NCI-H146 treated with DMSO at 0.1 percent for 48 hours (cell line): ENCODE data around the gene IL32.
"Not testable (repeated sequence)": the region's sequence is repeated elsewhere in the genome, so short reads cannot be mapped to it uniquely, and the experiment has no call there.

Experiments
- DNase-seq: peaks from one replicate; lab custom pipeline; 2025; ENCODE audit not compliant: unreplicated experiment; lab: John Stamatoyannopoulos, UW

IL32 gene

DNA sequence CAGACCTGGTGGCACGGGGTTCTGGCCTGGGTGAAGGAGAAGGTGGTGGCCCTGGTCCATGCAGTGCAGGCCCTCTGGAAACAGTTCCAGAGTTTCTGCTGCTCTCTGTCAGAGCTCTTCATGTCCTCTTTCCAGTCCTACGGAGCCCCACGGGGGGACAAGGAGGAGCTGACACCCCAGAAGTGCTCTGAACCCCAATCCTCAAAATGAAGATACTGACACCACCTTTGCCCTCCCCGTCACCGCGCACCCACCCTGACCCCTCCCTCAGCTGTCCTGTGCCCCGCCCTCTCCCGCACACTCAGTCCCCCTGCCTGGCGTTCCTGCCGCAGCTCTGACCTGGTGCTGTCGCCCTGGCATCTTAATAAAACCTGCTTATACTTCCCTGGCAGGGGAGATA, 3.7 kb downstream of the IL32 start:
- DNase-seq = not testable (repeated sequence)

GRCh38 chr16:3070608-3071111, 5.2 kb downstream of the IL32 start:
- DNase-seq = no peak

DNA sequence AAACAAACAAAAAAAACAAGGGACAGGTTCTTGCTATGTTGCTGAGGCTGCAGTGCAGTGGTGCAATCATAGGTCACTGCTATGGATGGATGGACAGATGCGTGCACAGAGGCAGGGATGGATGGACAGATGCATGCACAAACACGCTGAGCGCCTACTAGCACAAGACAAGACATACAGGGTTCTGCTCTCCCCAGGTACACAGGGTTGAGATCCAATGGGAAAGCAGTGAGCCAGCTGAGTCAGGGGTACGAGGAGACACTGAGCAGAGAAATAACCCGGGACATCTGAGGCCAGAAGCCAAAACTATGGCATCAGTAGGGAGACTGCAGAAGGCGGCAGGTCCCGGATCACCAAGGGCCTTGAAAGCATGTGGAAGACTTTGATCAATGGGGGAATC, 6.2 kb downstream of the IL32 start:
- no peak for DNase-seq

GRCh38 chr16:3072148-3072547, 6.7 kb downstream of the IL32 start:
- not testable (repeated sequence) for DNase-seq

DNA sequence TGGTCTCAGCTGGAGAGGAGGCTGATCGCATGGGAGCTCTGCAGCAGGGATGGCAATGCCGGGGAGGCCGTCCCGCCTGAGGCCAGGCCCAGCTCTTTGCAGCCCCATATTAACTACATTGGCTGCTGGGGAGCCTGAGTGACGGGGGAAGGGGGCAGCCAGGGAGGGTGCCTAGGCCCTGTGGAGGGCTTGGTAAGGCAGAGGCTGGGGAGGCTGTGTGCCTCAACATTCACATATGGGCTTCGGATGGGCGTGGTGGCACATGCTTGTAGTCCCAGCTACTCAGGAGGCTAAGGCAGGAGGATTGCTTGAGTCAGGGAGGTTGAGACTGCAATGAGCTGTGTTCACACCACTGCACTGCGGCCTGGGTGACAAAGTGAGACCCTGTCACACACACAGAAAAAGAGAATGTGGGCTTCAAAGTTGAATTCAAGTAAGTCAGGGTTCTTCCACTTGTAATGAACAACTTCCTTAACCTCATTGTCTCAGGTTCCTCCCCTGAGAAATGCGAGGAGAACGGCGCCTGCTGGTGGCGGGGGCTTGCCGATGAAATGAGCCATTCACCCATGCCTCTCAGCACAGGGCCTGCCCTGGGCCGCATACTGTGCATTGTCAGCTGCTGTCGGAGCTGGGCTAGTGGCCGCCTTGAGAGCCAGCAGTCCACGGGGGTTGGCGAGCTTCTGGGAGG, 7.3 kb downstream of the IL32 start:
- not testable (repeated sequence) for DNase-seq

GRCh38 chr16:3073448-3073847, 8.0 kb downstream of the IL32 start:
- no peak for DNase-seq

GRCh38 chr16:3074860-3075522, 9.6 kb downstream of the IL32 start:
- DNase-seq = no peak

- DNase-seq = no peak
Observed at GRCh38 chr16:3075523-3075915, 10.1 kb downstream of the IL32 start.

DNA sequence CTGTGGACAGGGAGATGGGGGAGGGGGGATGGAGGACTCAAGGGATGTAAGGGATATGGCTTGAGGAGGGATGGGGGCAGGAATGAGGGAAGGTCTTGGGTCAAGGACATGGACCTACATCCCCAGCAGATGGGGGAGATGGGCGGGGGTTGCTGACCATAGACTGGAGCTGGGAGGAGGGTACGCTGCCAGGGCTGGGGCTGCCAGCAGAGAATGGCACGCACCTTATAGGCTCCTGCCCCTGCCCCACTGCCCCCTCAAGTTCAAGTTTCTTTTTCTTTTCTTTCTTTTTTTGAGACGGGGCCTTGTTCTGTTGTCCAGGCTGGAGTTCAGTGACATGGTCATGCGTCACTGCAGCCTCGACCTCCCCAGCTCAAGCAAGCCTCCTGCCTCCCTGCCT, 10.5 kb downstream of the IL32 start:
- DNase-seq = not testable (repeated sequence)

- no peak for DNase-seq
Observed at GRCh38 chr16:3076577-3076976, 11.1 kb downstream of the IL32 start.

DNA sequence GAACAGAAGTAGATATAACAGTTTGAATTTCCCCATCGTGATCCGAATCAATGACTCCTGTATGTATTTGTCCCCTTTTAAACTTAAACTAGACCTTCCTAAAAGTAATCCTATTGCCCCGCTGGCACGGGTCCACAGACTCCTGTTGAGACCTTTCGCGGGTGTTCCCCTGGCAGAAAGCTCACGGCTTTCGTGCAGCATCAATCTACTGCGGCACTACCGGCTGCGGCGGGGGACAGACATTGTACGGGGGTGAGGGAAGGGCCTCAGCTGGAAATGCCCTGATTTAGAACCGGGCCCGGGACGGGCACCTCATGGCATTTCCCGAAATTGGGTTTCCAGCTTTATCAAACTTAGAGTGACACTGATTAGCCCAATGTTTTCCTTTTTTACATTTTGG, 14.6 kb downstream of the IL32 start:
- DNase-seq = no peak

DNA sequence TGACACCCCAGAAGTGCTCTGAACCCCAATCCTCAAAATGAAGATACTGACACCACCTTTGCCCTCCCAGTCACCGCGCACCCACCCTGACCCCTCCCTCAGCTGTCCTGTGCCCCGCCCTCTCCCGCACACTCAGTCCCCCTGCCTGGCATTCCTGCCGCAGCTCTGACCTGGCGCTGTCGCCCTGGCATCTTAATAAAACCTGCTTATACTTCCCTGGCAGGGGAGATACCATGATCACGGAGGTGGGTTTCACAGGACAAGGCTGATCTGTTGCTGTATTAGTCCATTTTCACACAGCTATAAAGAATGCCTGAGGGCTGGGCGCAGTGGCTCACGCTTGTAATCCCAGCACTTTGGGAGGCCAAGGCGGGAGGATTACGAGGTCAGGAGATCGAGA, 16.5 kb downstream of the IL32 start:
- DNase-seq = not testable (repeated sequence)

DNA sequence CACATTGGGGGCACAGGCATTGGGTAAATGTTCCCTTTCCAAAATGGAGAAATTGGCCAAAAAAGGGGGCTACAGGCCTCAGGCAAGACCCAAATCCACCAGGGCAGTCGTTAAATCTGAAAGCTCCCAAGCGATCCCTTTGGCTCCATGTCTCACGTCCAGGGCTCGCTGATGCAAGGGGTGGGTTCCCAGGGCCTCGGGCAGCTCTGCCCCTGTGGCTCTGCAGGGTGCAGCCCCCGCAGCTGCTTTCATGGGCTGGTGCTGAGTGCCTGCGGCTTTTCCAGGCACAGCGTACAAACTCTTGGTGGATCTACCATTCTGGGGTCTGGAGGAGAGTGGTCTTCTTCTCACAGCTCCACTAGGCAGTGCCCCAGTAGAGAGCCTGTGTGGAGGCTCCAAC, 18.0 kb downstream of the IL32 start:
- DNase-seq = not testable (repeated sequence)

DNA sequence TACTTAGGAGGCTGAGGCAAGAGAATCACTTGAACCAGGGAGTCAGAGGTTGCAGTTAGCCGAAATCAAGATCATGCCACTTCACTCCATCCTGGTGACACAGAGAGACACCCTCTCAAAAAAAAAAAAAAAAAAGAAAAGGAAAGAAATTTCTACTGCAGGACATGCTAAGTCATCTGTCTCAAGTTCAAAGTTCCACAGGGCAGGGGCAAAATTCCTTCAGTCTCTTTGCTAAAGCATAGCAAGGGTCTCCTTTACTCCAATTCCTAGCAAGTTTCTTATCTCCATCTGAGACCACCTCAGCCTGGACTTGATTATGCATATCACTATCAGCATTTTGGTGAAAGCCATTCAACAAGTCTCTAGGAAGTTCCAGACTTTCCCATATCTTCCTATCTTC, 19.1 kb downstream of the IL32 start:
- no peak for DNase-seq

- DNase-seq = no peak
Observed at GRCh38 chr16:3084969-3085670, 19.7 kb downstream of the IL32 start.

DNA sequence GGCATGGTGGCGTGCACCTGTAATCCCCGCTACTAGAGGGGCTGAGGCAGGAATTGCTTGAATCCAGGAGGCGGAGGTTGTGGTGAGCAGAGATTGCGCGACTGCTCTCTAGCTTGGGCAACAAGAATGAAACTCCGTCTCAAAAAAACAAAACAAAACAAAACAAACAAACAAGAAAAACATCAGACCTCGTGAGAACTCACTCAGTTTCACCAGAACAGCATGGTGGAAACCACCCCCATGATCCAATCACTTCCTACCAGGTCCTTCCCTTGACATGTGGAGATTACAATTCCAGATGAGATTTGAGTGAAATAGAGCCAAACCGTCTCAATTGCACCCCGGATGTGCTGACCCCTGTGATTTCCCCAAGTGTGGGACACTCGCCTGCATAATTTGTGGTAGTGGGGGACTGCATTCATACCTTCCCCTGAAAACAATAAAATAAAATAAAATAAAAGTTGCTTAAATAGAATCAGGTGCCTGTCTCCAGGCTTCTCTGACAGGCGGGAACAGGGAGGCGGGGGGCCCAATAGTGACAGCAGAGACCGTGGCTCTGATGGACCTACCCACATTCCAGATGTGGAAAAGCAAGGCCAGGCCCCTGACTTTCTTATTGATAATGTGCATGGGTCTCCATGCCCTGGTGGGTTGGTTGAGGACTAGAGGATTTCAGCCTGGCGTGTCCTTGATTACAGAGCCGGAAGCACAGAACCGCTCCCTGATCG, 20.6 kb downstream of the IL32 start:
- no peak for DNase-seq

DNA sequence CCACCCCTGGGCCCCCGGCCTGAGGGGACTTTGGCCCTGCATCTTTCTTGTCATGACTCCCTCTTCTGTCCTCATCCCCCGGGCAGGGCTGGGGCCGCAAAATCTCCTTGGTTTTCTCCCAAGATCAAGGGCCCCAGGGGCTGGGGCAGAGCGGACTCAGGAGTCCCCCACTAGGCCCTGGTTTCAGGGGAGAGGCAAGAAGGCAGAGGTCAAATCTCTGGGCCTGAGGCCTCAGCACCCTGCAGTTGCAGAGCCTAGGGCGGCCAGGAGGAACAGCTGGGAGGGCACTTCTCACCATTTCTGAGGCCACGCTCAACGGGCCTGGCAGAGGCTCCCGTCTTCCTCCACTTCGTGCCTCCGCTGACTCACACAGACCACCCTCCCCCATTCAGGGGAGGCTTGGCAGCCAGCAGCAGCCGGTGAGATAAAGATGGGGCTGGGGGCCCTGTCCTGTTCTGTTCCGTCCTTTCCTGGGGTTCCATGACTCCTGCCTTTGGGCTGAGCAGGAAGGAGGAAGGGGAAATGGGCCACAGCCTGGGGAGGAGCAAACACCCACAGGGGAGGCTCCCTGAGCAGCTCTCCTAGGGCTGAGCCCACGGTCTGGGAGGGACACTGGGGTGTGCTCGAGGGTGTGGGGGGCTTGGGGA, 21.3 kb downstream of the IL32 start:
- DNase-seq = no peak

- no peak for DNase-seq
Observed at GRCh38 chr16:3087243-3088235, 22.1 kb downstream of the IL32 start.

GRCh38 chr16:3088450-3088849, 23.0 kb downstream of the IL32 start:
- DNase-seq = no peak
